ENCODE results near the gene RXFP2.

DNA sequence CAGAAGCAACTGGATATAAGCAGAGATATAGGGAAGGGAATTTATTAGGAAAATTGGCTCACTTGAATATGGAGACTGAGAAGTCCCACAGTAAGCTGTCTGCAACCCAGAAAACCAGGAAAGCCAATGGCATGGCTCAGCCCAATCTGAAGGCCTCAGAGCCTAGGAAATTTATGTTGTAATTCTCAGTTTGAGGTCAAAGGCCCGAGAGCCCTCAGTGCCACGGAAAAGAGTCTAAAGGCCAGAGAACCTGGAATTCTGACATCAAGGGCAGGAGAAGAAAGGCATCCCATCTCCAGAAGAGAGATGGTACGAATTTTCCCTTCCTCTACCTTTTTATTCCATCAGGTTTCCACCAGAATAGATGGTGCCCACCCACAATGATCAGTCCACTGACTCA is 20.1 kb upstream of the RXFP2 start:
- TF ChIP-seq, protein P1, sequence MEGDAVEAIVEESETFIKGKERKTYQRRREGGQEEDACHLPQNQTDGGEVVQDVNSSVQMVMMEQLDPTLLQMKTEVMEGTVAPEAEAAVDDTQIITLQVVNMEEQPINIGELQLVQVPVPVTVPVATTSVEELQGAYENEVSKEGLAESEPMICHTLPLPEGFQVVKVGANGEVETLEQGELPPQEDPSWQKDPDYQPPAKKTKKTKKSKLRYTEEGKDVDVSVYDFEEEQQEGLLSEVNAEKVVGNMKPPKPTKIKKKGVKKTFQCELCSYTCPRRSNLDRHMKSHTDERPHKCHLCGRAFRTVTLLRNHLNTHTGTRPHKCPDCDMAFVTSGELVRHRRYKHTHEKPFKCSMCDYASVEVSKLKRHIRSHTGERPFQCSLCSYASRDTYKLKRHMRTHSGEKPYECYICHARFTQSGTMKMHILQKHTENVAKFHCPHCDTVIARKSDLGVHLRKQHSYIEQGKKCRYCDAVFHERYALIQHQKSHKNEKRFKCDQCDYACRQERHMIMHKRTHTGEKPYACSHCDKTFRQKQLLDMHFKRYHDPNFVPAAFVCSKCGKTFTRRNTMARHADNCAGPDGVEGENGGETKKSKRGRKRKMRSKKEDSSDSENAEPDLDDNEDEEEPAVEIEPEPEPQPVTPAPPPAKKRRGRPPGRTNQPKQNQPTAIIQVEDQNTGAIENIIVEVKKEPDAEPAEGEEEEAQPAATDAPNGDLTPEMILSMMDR (IDR thresholded peaks at IDR 0.05): no peak
- TF ChIP-seq POLR2A (IDR thresholded peaks at IDR 0.05): no peak
